ENCODE measurements around the gene TLR5. TPM values are rescaled to one million over a fixed set of nuclear protein-coding genes. Genes with fewer than 3 reads are reported as not detected.
A peak's percentile ranks its signal among the peaks of the same experiment; 100 is the strongest.

TLR5 gene
- total RNA-seq, 6 experiments from 2014 or later: 0.16 TPM; not detected in 5

DNA sequence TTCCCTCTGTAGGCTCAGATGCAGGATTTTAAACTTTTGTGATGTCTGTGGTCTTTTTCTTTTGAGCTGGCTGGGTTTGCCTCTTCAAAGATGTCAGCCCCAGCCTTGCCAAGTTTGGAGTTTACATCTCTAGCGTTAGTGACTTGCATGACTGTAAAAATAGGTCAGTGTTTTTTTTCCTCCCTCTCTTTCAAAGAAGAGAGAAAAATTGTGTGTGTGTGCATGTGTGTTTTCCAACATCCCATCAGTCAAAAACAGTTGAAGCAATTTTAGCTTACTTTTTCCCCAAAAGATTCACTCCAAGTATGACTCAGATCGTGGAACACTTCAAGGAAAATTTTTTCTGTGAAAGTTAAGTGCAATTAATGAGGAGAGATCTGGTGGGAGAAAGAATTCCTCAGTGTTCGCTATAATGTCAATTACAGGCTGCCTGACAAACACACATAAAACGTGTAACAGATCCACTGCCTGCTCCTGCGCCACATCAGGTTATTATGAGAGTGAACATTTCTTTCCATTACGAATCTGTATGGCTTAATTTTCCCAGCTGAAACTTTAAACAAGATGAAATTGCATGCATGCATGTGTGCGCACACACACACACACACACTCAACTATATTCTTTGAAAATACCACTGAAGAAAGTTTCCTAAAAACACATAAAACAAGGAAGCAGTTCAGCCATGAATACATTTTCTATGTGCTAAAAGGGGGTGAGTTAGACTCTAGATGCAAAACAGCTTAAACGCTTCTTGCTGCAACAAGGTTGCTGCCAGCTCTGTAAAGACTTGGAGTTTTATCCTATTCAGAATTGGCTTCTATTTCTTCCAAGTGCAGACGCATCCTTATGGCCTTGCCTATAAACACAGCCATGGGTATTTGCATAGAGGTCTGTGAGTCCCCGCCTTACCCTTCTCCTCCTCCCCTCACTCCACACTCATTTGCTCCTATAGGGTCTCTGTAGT is 55.5 kb downstream of the TLR5 start:
- peaks cover 45% of the 10 kb centered on the region for H3K27me3 Mint-ChIP-seq (ENCODE audit: insufficient read depth)
- H3K9me3 Mint-ChIP-seq: no peaks in the 10 kb centered on the region
- DNase-seq: no peak
- H3K4me1 Mint-ChIP-seq (ENCODE audit: low read depth): peaks cover 11% of the 10 kb centered on the region
- no peak overlapping the region for H3K27ac Mint-ChIP-seq
- H3K36me3 Mint-ChIP-seq (ENCODE audit: low read depth): no peaks in the 10 kb centered on the region
- TF ChIP-seq, protein P1, sequence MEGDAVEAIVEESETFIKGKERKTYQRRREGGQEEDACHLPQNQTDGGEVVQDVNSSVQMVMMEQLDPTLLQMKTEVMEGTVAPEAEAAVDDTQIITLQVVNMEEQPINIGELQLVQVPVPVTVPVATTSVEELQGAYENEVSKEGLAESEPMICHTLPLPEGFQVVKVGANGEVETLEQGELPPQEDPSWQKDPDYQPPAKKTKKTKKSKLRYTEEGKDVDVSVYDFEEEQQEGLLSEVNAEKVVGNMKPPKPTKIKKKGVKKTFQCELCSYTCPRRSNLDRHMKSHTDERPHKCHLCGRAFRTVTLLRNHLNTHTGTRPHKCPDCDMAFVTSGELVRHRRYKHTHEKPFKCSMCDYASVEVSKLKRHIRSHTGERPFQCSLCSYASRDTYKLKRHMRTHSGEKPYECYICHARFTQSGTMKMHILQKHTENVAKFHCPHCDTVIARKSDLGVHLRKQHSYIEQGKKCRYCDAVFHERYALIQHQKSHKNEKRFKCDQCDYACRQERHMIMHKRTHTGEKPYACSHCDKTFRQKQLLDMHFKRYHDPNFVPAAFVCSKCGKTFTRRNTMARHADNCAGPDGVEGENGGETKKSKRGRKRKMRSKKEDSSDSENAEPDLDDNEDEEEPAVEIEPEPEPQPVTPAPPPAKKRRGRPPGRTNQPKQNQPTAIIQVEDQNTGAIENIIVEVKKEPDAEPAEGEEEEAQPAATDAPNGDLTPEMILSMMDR (IDR thresholded peaks at IDR 0.05): no peak
- no peak overlapping the region for H3K4me3 Mint-ChIP-seq

DNA sequence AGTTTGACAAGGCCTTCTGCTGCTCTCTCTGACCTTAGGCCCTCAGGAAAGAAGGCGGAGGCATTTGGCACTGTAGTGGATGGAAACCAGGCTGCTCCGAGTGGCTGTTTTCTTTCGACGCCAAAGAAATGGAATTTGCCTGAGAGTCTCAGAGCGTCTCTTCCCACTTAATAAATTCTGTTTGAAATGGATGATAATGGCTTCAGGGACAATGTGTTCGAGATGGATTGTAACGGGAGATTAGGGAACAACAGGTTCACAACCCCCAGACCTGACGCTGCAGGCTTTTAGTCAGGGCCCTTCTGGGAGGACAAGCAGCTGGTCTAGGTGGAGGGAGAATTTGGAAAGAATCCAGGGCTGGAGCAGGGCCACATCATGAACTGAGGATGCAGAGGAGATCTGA is 58.6 kb downstream of the TLR5 start:
- H3K4me3 Mint-ChIP-seq: no peak overlapping the region
- no peaks in the 10 kb centered on the region for H3K36me3 Mint-ChIP-seq (ENCODE audit: low read depth)
- H3K9me3 Mint-ChIP-seq: no peaks in the 10 kb centered on the region
- H3K27ac Mint-ChIP-seq: no peak overlapping the region
- H3K27me3 Mint-ChIP-seq (ENCODE audit: insufficient read depth): peaks cover 46% of the 10 kb centered on the region
- TF ChIP-seq, protein P1 (IDR thresholded peaks at IDR 0.05): no peak
- peaks cover 15% of the 10 kb centered on the region for H3K4me1 Mint-ChIP-seq (ENCODE audit: low read depth)
- no peak for DNase-seq

DNA sequence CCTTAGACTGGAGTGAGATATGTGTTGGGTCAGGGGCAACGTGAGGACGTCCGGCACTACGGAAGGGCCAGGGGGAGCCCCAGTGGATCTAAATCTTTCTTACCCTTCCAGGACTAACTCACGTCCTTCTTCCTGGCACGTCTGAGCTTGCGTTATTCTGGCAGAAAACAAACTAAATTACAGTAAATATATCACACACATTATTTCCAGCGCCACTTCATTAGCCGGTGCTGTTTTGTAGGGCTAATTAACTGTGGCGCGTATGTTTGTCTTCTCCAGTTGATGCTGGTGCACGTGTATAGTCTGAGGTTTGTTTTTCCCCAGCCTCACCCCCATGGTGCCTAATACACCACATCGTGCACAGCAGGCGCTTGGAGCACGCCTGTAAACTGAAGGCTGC is 59.2 kb downstream of the TLR5 start:
- H3K4me3 Mint-ChIP-seq: no peak overlapping the region
- no peak overlapping the region for H3K27ac Mint-ChIP-seq
- DNase-seq: no peak
- H3K36me3 Mint-ChIP-seq (ENCODE audit: low read depth): no peaks in the 10 kb centered on the region
- peaks cover 17% of the 10 kb centered on the region for H3K4me1 Mint-ChIP-seq (ENCODE audit: low read depth)
- peaks cover 43% of the 10 kb centered on the region for H3K27me3 Mint-ChIP-seq (ENCODE audit: insufficient read depth)
- H3K9me3 Mint-ChIP-seq: no peaks in the 10 kb centered on the region
- TF ChIP-seq, protein P1 (IDR thresholded peaks at IDR 0.05): no peak

DNA sequence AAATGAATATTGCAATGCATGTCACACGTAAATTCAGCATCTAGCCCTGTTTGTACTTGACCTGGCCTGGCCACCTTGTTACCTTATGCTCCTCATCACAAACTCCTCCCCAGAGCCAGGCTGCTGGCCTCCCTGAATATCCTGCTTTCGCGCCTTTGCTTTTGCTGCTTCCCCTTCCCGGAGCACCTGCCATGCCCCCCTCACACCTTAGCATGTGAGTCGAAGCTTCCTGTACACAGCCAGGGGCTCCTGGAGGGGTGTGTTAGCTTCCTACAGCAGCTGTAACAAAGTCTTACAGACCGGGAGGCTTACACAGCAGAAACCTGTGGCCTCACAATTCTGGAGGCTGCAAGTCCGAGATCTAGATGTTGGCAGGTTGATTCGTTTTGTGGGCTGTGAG is 60.1 kb downstream of the TLR5 start:
- Mint-ChIP-seq H3K27me3 (ENCODE audit: insufficient read depth) (peaks cover 33% of the 10 kb centered on the region), H3K4me1 (ENCODE audit: low read depth) (peaks cover 17% of the 10 kb centered on the region), H3K4me3 (no peak overlapping the region), H3K27ac (no peak overlapping the region), H3K9me3 (no peaks in the 10 kb centered on the region), H3K36me3 (ENCODE audit: low read depth) (no peaks in the 10 kb centered on the region)
- DNase-seq: no peak
- TF ChIP-seq, protein P1 (IDR thresholded peaks at IDR 0.05): no peak

DNA sequence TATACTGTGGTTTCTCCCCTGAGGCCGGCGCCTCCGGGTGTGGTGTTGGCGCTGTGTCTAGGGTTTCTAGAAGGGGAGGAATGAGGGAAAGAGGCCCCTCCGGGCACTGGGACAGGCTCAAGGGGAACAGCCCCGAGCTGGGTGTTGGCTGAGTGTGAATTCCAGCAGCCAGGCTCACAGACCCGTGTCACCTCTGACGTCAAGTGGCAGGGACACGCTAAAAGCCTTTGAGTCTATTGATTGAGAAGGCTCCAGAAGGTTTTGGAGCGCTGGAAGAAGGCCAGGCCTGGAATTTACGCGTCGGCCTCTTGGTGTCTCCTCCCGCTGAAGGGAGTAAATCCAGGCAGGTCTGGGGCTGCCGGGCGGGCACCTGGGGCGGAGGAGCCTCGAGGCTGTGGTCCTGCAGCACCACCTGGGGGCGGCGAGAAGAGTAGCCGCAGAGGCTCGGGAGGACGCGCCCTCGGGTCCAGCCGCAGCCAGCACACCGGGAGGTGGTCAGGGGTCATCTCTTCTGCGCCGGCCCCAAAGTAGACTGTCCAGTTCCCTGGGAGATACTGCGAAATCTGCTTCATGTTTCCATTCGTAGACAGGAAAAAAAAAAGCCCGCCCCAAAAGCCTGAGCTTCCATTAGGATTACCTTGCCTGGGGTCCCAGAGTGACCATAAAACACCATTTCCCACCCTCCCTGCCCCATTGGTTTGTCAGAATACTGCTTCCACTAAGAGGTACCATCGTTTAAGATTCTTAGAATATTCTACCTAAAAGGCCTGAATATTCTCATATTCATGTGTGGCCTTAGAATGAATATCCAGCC is 61.7 kb downstream of the TLR5 start:
- Mint-ChIP-seq H3K36me3 (ENCODE audit: low read depth) (no peaks in the 10 kb centered on the region), H3K27ac (peak overlapping the region; percentile 34; the same call in 1 of the 2 replicates), H3K4me3 (peak overlapping the region; percentile 76), H3K4me1 (ENCODE audit: low read depth) (peaks cover 6% of the 10 kb centered on the region; the same call in 1 of the 2 replicates), H3K9me3 (no peaks in the 10 kb centered on the region), H3K27me3 (ENCODE audit: insufficient read depth) (peaks cover 37% of the 10 kb centered on the region)
- peak; percentile 87 for DNase-seq
- TF ChIP-seq, protein P1 (IDR thresholded peaks at IDR 0.05): peak; percentile 95

All from HFFc6 (cell line).